Bronchial epithelial cell (primary cell): ENCODE results near the gene CMTM2. TPM values are rescaled to one million over a fixed set of nuclear protein-coding genes. Genes with fewer than 3 reads are reported as not detected.
A peak's percentile ranks its signal among the peaks of the same experiment; 100 is the strongest.

ENCODE experiments used
- DNase-seq: peaks from one replicate; pipeline ENCODE4 v3.0.0-alpha.2; 2010; ENCODE audit warnings: low read depth
- FAIRE-seq: peaks from 2 replicates; lab custom pipeline; 2011; peaks lifted over from hg19 to GRCh38; lab: Jason Lieb, UNC
- H3K27me3 ChIP-seq: 2 replicates; pipeline ENCODE4 v1.5.1; 2011; ENCODE audit warnings: low read length; ENCODE audit not compliant: control insufficient read depth, insufficient read depth
- H3K36me3 ChIP-seq: 2 replicates; pipeline ENCODE4 v1.5.1; 2011; ENCODE audit warnings: low read length; ENCODE audit not compliant: control insufficient read depth, insufficient read depth
- H3K4me3 ChIP-seq: 2 replicates; pipeline ENCODE4 v1.5.1; 2011; ENCODE audit warnings: mild to moderate bottlenecking, low read depth, low read length, control low read depth
- CTCF ChIP-seq: IDR thresholded peaks from 2 replicates; pipeline ENCODE4 v1.5.1; 2011; ENCODE audit warnings: mild to moderate bottlenecking, moderate library complexity, low read length, control low read depth, inconsistent platforms; ENCODE audit not compliant: insufficient read depth, severe bottlenecking
- total RNA-seq: library from RNA; depleted of rRNA; stranded (reverse); fragments of >200 nt; gene quantifications from 2 replicates; pipeline ENCODE4 v1.2.1, GENCODE V29; 2014

The CMTM2 gene
- total RNA-seq, 1 donor from 2014 or later = not detected

- Histone ChIP-seq H3K4me3 (peak within 1 kb of the TSS; percentile 55), H3K27me3 (no peaks in the 10 kb centered on the region), H3K36me3 (peaks cover 5% of the 10 kb centered on the region)
- TF ChIP-seq CTCF = peak; percentile 70
- FAIRE-seq (no peak), DNase-seq (no peak)
Measured at GRCh38 chr16:66604376-66605176, 25.3 kb downstream of the CMTM2 start, which contains the start of gene CMTM3. CMTM3 (plus strand) TSS chr16:66604704; CDS start chr16:66604806, 102 bp downstream.

DNA sequence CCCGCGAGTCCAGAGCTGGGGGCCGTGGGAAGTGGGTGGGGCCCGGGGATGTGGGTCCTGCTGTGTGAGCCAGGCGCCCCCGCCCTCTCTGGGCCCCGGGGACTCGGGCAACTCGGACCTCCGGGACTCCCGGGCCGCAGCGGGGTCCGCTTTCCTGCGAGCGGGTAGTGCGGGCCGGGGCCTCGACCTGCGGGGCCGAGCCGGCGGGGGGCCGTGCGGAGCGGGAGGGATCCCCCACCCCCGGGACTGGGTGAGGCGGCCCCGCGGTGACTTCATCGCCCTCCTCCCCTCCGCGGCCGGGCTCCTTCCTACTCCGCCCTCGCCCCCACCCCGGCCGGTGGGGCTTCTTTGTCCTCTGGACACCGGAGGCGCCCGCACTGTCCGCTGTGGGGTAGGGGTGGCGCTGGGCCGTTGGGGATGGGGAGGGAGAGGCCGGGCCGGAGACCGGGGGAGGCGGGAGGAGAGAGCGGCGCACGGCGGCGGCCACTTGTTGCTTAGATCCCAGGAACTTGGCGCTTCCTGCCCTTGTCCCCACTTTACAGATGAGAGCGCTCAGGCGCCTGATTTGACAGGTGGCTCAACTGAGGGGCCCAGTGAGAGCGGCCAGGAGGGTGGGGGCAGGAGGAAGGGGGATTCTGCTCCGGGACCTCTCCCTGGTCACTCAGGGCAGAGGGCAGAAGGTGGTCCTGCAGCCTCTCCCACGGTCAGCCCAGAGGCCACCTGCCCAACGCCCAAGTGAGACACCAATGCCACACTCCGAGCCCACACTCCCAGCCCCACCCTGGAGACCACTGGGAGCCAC lies 26.1 kb downstream of the CMTM2 start:
- DNase-seq (no peak), FAIRE-seq (no peak)
- Histone ChIP-seq H3K36me3 (peaks cover 9% of the 10 kb centered on the region), H3K4me3 (peak overlapping the region; percentile 55), H3K27me3 (no peaks in the 10 kb centered on the region)
- no peak for TF ChIP-seq CTCF

DNA sequence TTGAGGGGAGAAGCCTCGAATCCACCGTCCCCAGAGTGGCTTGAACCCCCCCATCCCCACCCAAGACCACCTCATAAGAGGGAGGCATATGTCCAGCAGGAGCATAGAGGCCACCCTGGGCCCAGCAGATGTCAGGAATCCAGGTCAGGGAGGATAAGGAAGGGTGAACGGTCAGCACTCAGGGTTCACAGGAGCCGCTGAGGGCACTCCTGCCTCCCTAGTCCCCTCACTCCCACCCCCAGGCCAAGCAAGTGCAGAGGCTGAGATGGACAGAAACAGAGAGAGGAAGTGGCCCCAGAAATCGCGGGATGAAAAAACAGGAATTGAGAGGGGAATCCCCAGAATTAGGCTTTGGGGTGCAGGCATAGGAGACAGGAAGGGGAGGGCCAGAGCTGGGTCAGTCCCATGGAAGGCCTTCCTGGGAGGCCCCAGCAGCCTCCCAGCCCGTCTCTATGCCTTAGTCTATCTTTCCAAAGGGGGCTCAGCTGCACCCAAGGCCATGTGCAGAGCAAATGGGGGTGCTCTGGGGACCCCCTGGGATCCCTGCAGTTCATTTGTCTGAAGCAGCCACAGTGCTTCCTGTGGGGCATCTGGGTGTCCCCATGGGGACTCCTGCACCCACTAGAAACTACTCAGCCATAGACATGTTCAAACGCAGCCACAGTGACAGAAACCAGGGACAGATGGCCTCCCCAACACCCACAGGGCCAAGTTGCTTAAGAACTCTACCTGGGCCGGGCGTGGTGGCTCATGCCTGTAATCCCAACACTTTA lies 26.9 kb downstream of the CMTM2 start:
- Histone ChIP-seq H3K36me3 (peaks cover 9% of the 10 kb centered on the region), H3K27me3 (no peaks in the 10 kb centered on the region), H3K4me3 (peak overlapping the region; percentile 55)
- TF ChIP-seq CTCF = no peak
- no peak for DNase-seq
- no peak for FAIRE-seq

- Histone ChIP-seq H3K4me3 (no peak overlapping the region), H3K36me3 (peaks cover 18% of the 10 kb centered on the region), H3K27me3 (no peaks in the 10 kb centered on the region)
- peak; percentile 77 for DNase-seq
- TF ChIP-seq CTCF = peak; percentile 97
- peak; percentile 93 for FAIRE-seq
Measured at GRCh38 chr16:66608241-66609138, 29.2 kb downstream of the CMTM2 start.

DNA sequence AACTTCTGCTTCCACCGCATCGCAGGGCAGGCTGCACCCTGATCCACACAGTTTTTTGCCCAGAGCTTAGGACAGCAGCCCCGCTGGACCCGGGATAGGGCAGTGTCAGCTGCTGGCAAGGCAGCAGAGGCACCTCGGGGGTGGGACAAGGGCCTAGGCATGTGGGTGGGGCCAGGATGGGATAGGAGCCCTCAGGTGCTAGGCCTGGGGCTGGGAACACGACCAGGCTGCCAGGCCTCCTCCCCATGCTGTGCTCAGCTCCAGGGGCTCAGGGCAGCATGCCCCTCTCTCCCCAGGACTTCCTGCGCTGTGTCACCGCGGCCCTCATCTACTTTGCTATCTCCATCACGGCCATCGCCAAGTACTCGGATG lies 29.9 kb downstream of the CMTM2 start:
- DNase-seq (no peak), FAIRE-seq (no peak)
- peaks cover 18% of the 10 kb centered on the region for H3K36me3 ChIP-seq
- no peak overlapping the region for H3K4me3 ChIP-seq
- no peaks in the 10 kb centered on the region for H3K27me3 ChIP-seq
- TF ChIP-seq CTCF = no peak
